A673 (cell line): ENCODE data around the gene IGF2R. TPM values are rescaled to one million over a fixed set of nuclear protein-coding genes. Genes with fewer than 3 reads are reported as not detected.

Experiments
- BruUV-seq: library from RNA; stranded (reverse); fragments of 400-500 nt; replicated peaks from 2 replicates; lab custom pipeline; 2021; lab: Mats Ljungman, UMichigan
- CTCF ChIA-PET: fragments of 300-600 bp; sonication (Branson Sonifier 250); formaldehyde crosslinking; loops from one replicate; lab custom pipeline; 2022; ENCODE audit warnings: antibody characterized with exemption; lab: Charles Lee
- POLR2A ChIA-PET: fragments of 300-600 bp; sonication (Branson Sonifier 250); formaldehyde crosslinking; loops from one replicate; lab custom pipeline; 2022; ENCODE audit warnings: antibody characterized with exemption; ENCODE audit not compliant: low non-redundant PET; lab: Charles Lee
- DNase-seq: peaks from one replicate; pipeline ENCODE4 v3.0.0-alpha.2; 2015; ENCODE audit warnings: low spot score
- H3K27ac ChIP-seq: fragments of 200-600 bp; sonication (generic); 2 replicates; pipeline ENCODE4 v1.5.1; 2016; ENCODE audit warnings: mixed run types, low read depth, mild to moderate bottlenecking, mixed read lengths, antibody characterized with exemption, low read length; ENCODE audit not compliant: poor library complexity, severe bottlenecking
- H3K27me3 ChIP-seq: fragments of 200-600 bp; sonication (generic); replicated peaks from 2 replicates; pipeline ENCODE4 v1.6.1; 2017; ENCODE audit warnings: mixed run types, low read depth, mild to moderate bottlenecking, mixed read lengths, antibody characterized with exemption, low read length; ENCODE audit not compliant: insufficient read depth, poor library complexity
- H3K36me3 ChIP-seq: fragments of 200-600 bp; sonication (generic); 2 replicates; pipeline ENCODE4 v1.6.1; 2016; ENCODE audit warnings: mixed run types, mild to moderate bottlenecking, mixed read lengths, antibody characterized with exemption, low read length; ENCODE audit not compliant: insufficient read depth, poor library complexity, severe bottlenecking
- H3K4me1 ChIP-seq: fragments of 200-600 bp; sonication (generic); 2 replicates; pipeline ENCODE4 v1.6.1; 2017; ENCODE audit warnings: mixed run types, mild to moderate bottlenecking, mixed read lengths, antibody characterized with exemption, low read length; ENCODE audit not compliant: insufficient read depth, poor library complexity, severe bottlenecking
- H3K4me3 ChIP-seq: fragments of 200-600 bp; sonication (generic); 2 replicates; pipeline ENCODE4 v1.5.1; 2016; ENCODE audit warnings: low read depth, mixed run types, mild to moderate bottlenecking, mixed read lengths, low read length; ENCODE audit not compliant: poor library complexity, severe bottlenecking
- H3K9me3 ChIP-seq: fragments of 200-600 bp; sonication (generic); 2 replicates; pipeline ENCODE4 v1.6.1; 2016; ENCODE audit warnings: mixed run types, low read depth, mild to moderate bottlenecking, mixed read lengths, antibody characterized with exemption, low read length; ENCODE audit not compliant: poor library complexity, severe bottlenecking
- EZH2 ChIP-seq: fragments of 200-600 bp; sonication (generic); IDR thresholded peaks from 2 replicates; pipeline ENCODE4 v1.6.1; 2017; ENCODE audit warnings: borderline replicate concordance, low read depth, mild to moderate bottlenecking, mixed read lengths, antibody characterized with exemption, low read length; ENCODE audit not compliant: poor library complexity, severe bottlenecking
- intact Hi-C: fragments of 100-400 bp; cut with micrococcal nuclease; formaldehyde crosslinking; loops from one replicate; pipeline ENCODE4 v1.10.0; 2022; ENCODE audit not compliant: unreplicated experiment
- total RNA-seq: library from RNA; stranded (reverse); gene quantifications from 2 replicates; pipeline ENCODE4 v1.2.3, GENCODE V29; 2021
- TF ChIP-seq, protein P1 (sequence below): fragments of 300-800, 200-600 bp; sonication (generic); conservative IDR thresholded peaks from 2 replicates; pipeline ENCODE4 v1.5.1; 2017; ENCODE audit warnings: low read depth, mild to moderate bottlenecking, antibody characterized with exemption, low read length, moderate library complexity, mixed read lengths

The IGF2R gene
- total RNA-seq, 1 experiment from 2014 or later, result 67.4 TPM

DNA sequence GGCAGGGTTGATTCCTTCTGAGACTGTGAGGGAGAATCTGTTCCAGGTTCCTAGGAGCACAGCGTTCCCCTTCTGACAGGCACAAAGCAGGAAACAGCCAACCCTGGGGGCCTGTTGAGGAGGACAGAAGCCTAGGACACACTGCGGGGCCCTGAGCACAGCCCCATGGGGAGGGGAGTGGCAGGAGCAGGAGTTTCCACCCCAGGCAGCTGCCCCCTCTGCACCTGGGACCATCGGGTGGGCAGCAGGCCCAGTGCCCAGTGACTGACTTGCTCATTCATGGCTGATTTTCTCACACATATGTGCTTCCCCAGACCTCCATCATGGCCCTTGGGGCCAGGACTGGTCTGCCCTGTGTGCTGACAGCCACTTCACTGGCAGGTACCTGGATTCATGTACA, 146.5 kb downstream of the IGF2R start:
- Histone ChIP-seq H3K4me3 (no peak overlapping the region), H3K27ac (no peak overlapping the region), H3K36me3 (no peaks in the 10 kb centered on the region), H3K9me3 (no peaks in the 10 kb centered on the region), H3K4me1 (no peaks in the 10 kb centered on the region), H3K27me3 (no peaks in the 10 kb centered on the region)
- no TSS peak for BruUV-seq
- intact Hi-C loops, result no loop called here
- TF ChIP-seq, protein P1, sequence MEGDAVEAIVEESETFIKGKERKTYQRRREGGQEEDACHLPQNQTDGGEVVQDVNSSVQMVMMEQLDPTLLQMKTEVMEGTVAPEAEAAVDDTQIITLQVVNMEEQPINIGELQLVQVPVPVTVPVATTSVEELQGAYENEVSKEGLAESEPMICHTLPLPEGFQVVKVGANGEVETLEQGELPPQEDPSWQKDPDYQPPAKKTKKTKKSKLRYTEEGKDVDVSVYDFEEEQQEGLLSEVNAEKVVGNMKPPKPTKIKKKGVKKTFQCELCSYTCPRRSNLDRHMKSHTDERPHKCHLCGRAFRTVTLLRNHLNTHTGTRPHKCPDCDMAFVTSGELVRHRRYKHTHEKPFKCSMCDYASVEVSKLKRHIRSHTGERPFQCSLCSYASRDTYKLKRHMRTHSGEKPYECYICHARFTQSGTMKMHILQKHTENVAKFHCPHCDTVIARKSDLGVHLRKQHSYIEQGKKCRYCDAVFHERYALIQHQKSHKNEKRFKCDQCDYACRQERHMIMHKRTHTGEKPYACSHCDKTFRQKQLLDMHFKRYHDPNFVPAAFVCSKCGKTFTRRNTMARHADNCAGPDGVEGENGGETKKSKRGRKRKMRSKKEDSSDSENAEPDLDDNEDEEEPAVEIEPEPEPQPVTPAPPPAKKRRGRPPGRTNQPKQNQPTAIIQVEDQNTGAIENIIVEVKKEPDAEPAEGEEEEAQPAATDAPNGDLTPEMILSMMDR, result no peak
- TF ChIP-seq EZH2, result no peak
- ChIA-PET CTCF (no interaction called here), POLR2A (no interaction called here)
- no peak for DNase-seq

GRCh38 chr6:160116411-160116810, 147.5 kb downstream of the IGF2R start:
- no peak for TF ChIP-seq EZH2
- TF ChIP-seq, protein P1, result no peak
- ChIA-PET POLR2A (no interaction called here), CTCF (no interaction called here)
- Histone ChIP-seq H3K27ac (no peak overlapping the region), H3K4me1 (no peaks in the 10 kb centered on the region), H3K27me3 (no peaks in the 10 kb centered on the region), H3K4me3 (no peak overlapping the region), H3K9me3 (no peaks in the 10 kb centered on the region), H3K36me3 (no peaks in the 10 kb centered on the region)
- intact Hi-C loops, result no loop called here
- no TSS peak for BruUV-seq
- DNase-seq, result no peak

DNA sequence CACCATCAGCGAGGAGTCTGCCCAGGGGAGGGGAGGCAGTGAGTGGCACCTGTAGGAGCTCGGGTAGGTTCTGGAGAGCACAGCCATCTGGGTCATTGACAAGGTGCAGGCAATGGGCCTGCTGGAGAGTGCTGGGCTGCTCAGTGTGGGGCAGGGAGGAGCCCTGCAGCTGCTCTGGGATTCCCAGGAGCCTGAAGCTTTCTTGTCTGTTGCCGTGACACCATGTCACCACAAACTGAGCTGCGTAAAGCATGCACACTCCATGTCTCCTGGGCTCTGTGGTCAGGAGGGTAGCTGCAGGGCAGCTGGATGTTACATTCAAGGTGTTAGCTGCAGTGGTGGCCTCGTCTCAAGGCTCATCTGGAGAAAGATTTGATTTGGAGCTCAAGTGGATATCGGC, 148.3 kb downstream of the IGF2R start:
- H3K27ac ChIP-seq, result no peak overlapping the region
- H3K4me1 ChIP-seq, result no peaks in the 10 kb centered on the region
- CTCF ChIA-PET, result no interaction called here
- DNase-seq, result no peak
- POLR2A ChIA-PET, result no interaction called here
- no TSS peak for BruUV-seq
- intact Hi-C loops, result no loop called here
- H3K4me3 ChIP-seq, result no peak overlapping the region
- H3K36me3 ChIP-seq, result no peaks in the 10 kb centered on the region
- no peaks in the 10 kb centered on the region for H3K9me3 ChIP-seq
- no peaks in the 10 kb centered on the region for H3K27me3 ChIP-seq
- TF ChIP-seq EZH2, result no peak
- TF ChIP-seq, protein P1, result no peak
